ENCODE data around the gene KDM5B. TPM values are rescaled to one million over a fixed set of nuclear protein-coding genes. Genes with fewer than 3 reads are reported as not detected.

KDM5B gene
- total and polyA plus RNA-seq, 9 of the 15 experiments (the other 6 are each of a cell fraction or from before 2014, with no cell fraction given), result 15.4 to 90.6 (median 57.1) TPM

DNA sequence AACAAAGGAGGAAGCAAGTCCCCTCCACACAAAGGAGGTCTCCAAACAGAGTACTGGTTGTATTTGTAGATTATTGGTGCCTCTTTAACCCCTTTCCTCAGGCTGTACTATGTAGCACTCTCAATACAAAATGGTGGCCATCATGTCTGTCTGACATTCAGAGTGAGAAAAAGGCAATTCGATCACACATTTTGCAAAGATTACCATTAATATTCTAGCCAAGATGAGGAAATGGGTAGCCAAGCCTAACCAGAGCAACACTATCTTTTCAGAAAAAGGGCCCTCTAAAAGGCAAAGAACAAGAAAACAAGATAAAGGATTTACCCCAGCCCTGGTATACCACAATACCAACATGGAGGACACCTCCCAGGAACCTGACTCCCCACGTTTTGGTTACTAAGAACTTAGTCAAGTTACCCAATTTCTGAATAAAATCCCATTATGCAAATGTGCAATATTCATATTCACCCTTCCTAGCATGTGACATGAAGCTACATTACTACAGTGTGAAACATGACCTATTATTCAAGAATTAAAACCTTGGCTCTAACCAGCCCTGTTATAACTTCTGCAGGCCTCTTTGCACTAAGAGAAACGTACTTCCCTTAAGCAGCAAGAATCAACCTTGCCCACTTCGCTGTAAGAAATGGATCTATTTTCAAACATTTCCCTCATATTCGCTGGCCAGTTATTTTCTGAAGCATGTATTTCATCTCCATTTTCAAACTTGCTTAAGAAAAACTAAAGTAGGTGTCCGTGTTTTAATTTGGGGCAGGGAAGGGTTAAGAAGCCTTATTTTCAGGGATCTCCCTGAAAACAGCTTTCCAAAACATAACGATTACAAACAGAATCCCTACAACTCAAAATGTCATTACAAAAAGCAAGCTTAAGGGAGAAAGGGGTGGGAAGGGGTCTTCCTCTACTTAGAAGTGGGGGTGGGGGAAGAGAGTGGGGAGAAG is 2.1 kb downstream of the KDM5B start (continued):
- TF ChIP-seq NR2C2 (CRISPR knock-in tag; IDR thresholded peaks at IDR 0.05) (no peak), NR2C2 (tag; IDR thresholded peaks at IDR 0.05) (peak; percentile 75; the same call in 1 of the 2 replicates), PHB2 (IDR thresholded peaks at IDR 0.05; ENCODE audit: low read depth) (no peak), YBX1 (IDR thresholded peaks at IDR 0.05) (no peak), NCOA1 (IDR thresholded peaks at IDR 0.05; ENCODE audit: low read depth) (no peak), SIN3A (IDR thresholded peaks at IDR 0.05; ENCODE audit: borderline replicate concordance in 2 of 2, control insufficient read depth in 1 of 2, low read depth in 2 of 2, low read length in 2 of 2) (no peak), FOS (IDR thresholded peaks at IDR 0.05; ENCODE audit: extremely low read depth, insufficient read length) (no peak), DACH1 (IDR thresholded peaks at IDR 0.05; ENCODE audit: partially characterized antibody) (no peak), TAF9B (IDR thresholded peaks at IDR 0.05; ENCODE audit: partially characterized antibody) (no peak), FOXK2 (conservative IDR thresholded peaks at IDR 0.05 in 1 of 2, IDR thresholded peaks at IDR 0.05 in 1 of 2; ENCODE audit: low read depth in 2 of 2) (0 out of 4 replicates have a peak, but pooled peaks of 1 of the 2 experiments have one; percentile 18), SAFB (IDR thresholded peaks at IDR 0.05; ENCODE audit: borderline replicate concordance, low read depth, low read length) (no peak), JUNB (CRISPR knock-in tag; conservative IDR thresholded peaks at IDR 0.05) (no peak), ZNF583 (CRISPR knock-in tag; IDR thresholded peaks at IDR 0.05) (peak; percentile 94), BCL6 (CRISPR knock-in tag; IDR thresholded peaks at IDR 0.05) (peak; percentile 75), TAF15 (IDR thresholded peaks at IDR 0.05; ENCODE audit: low read depth, low read length) (no peak), IRF2 (CRISPR knock-in tag; IDR thresholded peaks at IDR 0.05) (no peak), FOXJ3 (CRISPR knock-in tag; IDR thresholded peaks at IDR 0.05) (no peak), ZBTB8A (IDR thresholded peaks at IDR 0.05; ENCODE audit: partially characterized antibody) (no peak), EP300 (IDR thresholded peaks at IDR 0.05; ENCODE audit: low read length) (no peak), NONO (IDR thresholded peaks at IDR 0.05; ENCODE audit: low read depth in 2 of 2, low read length in 1 of 2) (no peak), ZFPM2 (CRISPR knock-in tag; IDR thresholded peaks at IDR 0.05) (0 out of 2 replicates have a peak, but pooled peaks have one; percentile 24), ZNF217 (CRISPR knock-in tag; IDR thresholded peaks at IDR 0.05) (no peak), SAP30 (IDR thresholded peaks at IDR 0.05; ENCODE audit: borderline replicate concordance, insufficient read depth, low read depth, low read length, poor library complexity, severe bottlenecking) (no peak), ZNF354B (CRISPR knock-in tag; IDR thresholded peaks at IDR 0.05) (peak; percentile 80), BRD4 (IDR thresholded peaks at IDR 0.05) (peak; percentile 71; the same call in 1 of the 2 replicates), CXXC5 (CRISPR knock-in tag; IDR thresholded peaks at IDR 0.05) (peak; percentile 58), NCOA2 (IDR thresholded peaks at IDR 0.05; ENCODE audit: partially characterized antibody in 2 of 2) (no peak)
- TF ChIP-seq, protein P1, sequence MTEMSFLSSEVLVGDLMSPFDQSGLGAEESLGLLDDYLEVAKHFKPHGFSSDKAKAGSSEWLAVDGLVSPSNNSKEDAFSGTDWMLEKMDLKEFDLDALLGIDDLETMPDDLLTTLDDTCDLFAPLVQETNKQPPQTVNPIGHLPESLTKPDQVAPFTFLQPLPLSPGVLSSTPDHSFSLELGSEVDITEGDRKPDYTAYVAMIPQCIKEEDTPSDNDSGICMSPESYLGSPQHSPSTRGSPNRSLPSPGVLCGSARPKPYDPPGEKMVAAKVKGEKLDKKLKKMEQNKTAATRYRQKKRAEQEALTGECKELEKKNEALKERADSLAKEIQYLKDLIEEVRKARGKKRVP (CRISPR knock-in tag; IDR thresholded peaks at IDR 0.05), result peak; percentile 79
- TF ChIP-seq, protein P2, sequence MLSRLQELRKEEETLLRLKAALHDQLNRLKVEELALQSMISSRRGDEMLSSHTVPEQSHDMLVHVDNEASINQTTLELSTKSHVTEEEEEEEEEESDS (CRISPR knock-in tag; IDR thresholded peaks at IDR 0.05), result no peak
- TF ChIP-seq, protein P3, sequence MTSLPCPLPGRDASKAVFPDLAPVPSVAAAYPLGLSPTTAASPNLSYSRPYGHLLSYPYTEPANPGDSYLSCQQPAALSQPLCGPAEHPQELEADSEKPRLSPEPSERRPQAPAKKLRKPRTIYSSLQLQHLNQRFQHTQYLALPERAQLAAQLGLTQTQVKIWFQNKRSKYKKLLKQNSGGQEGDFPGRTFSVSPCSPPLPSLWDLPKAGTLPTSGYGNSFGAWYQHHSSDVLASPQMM (CRISPR knock-in tag; IDR thresholded peaks at IDR 0.05), result no peak

Data from K562 (cell line).